SIG-M5 treated with dmso at 0.1 percent for 504 hours (cell line): ENCODE data around the gene METTL3.
A peak's percentile ranks its signal among the peaks of the same experiment; 100 is the strongest.

Source experiments
- DNase-seq: peaks from one replicate; lab custom pipeline; 2025; ENCODE audit not compliant: unreplicated experiment; lab: John Stamatoyannopoulos, UW

The METTL3 gene

DNA sequence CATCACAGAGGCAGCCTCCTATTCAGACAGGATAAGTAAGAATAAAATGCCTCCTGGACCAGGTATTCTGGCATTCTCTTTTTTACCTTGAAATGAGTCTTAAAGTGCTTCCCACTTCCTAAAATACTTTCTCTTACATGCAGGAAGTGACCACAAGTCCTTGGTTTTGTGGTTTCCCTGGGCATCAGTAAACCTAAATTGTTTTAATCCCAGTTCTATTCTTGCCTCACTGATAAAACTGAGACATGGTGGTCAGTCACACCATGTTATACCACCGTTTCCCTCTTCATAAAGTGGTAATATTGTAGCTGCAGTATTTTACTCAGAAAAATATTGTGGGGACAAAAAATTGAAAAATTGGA lies 16.2 kb upstream of the METTL3 start:
- peak; percentile 32 for DNase-seq

DNA sequence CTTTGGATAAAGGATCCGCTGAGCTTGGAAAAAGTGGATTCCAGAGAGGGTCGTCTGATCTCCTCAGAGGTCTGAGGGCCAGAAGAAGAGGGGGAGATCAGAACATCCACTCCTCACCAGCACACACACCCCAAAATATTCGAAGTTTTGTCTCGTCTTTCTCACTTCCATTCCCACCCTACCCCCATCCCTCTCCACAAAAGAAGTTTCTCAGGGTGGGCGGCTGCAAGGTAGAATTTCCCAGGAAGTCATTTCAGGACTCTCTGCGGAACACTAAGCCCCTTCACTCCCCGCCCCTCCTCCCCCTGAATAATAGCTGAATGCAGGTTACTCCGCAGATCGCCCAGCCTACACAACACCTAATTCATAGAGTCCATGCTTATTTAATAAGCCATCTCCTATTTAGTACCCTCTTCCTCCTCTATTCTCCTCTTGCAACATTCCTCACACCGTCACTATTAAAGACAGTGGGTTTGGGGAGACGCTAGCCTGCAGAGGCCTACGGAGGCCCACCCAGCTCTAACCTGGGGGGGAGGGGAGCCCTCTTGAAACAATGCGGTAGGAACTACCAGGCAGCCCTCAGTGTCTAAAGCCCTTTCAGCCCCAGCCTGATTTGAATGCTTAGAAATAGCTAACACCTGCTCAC lies 15.7 kb upstream of the METTL3 start:
- peak; percentile 48 for DNase-seq

DNA sequence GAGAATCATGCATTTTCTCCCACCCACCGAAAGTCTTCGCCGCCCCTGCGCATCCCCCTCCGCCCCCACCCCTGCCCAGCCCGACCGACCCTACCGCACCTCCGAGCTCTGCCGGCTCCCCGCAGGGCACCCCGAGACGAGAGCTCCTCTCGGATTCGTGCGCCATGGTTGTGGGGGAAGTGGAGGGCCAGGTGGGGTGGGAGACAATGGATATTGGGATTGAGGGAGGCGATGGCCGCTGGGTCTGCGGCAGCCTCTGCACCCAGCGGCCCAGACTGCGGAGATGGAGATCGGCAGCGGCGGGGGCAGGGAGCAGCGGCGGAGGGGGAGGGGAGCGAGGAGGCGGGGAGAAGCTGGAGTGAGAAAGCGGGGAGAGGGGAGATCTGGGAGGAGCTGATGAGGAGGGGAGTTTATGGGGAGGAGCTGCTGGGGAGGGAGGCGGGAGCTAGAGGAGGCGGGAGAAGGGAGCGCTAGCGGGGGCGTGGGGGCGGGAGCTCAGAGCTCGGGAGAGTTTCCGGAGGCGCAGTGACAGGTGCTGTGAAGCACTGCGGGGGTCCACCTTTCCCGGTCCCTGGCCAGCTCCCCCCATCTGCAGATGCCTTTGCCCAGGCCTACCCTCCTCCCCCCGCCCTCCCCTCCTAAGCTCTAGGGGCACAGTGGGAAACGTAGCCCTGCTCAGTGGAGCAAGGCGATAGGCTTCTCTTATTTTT lies 15.0 kb upstream of the METTL3 start, which contains the start of gene SALL2:
TSS of gene SALL2 (minus strand) at position 385 of the 710 bp plus-strand sequence. CDS start at position 166, 219 bp downstream.
- no peak for DNase-seq

DNA sequence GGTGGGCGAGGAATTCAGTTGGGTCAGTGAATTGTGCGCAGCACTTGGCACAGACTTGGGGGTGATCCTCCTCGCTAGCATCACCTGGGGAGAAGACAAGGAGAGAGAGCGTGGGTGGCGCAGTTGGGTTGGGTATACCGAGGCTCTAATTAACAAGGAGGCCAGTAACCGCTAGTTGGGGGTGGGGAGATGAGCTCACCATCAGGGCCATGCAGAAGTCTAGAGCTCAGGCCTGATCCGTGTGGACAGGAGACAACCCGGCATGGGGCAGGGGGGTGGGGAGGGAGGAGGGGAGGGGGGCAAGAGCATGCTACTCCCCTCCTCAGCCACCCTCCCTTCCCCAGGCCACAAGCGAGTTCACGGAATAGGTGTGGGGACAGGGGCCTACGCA lies 14.4 kb upstream of the METTL3 start:
- no peak for DNase-seq

DNA sequence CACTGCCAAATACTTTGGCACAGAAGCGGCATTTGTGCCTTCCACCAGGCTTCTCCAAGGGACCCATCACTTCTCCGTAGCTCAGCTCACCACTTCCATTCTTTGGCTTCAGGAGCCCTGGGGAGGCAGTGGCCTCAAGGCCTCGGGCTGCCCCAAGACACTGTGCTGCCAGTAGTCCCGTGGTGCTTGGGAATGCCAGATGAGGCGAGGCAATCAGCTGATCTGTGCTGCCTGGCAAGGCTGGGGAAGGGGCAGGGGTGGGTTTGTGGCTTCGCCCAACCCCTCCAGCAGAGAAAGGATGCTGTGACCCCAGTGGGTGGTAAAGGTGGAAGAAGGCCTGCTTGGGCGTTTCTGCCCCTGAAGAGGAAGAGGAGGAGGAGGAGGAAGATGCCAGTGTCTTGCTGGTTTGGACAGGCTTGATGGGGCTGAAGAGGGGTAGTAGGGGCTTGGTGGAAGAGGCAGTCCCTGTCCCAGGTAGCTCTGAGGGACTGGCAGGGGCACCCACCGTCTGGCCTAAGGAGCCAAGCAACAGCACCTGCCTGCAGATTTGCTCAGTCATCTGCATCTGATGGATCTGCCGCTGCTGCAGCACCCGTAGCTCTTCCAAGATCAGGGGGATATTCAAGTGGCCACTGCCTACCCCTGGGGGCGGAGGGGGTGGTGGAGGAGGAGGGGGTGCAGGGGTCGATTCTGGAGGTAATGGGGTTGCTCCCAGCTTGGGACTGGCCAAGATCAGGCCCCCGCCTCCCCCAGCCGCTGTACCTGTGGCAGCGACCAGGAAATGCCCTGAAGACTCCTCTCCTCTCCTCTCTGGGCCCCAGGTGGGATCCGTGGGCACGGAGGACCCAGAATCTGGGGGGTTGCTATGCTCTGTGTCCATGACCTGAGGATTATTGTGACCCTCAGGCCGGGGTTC lies 13.7 kb upstream of the METTL3 start:
- no peak for DNase-seq

DNA sequence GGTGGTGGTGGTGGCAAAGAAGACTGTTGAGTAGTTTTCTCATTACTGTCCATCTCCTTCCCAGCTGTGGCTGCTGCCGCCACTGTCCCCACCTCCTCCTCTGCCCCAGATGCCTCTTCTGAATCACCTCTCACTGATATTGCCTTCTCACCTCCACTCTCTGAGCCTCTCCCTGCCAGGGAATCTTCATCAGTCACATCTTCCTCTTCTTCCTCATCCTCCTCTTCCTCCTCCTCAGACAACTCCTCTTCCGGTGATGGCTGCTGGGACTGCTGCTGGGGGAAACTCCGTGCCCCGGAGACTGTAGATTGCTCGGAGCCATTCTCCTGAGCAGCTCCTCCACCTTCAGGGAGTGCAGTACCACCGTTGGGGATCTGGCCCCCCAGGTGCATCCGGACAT lies 12.1 kb upstream of the METTL3 start:
- no peak for DNase-seq

DNA sequence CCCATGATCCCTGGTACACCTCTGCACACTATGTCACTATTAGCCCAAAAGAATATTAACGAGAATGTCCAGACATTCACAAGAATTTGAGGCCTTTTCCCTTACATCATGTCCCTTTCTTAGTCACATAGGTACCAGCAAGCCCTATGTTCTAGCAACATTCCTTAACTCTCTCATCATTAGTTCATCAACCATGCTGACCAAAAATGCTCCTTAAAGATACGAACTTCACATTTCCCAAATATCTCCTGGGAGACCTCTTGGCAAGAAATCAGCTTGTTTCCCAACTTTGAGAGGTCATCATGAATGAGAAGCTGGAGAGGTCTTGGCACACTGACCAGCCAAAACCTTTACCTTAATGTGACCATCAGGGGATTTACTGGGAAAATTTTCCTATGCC lies 10.4 kb upstream of the METTL3 start:
- no peak for DNase-seq

DNA sequence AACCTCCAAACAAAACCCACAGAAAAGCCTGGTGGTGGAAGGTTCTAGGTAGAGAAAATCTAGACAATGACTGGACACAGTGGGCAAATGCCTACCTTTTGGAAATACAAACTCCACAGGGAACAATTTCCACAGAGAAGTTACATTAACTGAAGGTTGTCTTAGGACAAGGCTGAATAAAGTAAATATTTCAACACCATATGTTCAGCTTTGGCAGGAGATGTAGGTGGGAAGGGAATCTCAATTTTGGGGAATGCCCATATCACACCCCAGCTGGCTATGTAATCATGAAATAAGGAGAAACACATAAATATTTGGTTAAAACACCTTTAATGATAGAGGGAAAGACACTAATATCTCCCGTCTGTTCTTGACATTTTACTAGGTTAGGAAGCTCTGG lies 9.6 kb upstream of the METTL3 start:
- DNase-seq: no peak

DNA sequence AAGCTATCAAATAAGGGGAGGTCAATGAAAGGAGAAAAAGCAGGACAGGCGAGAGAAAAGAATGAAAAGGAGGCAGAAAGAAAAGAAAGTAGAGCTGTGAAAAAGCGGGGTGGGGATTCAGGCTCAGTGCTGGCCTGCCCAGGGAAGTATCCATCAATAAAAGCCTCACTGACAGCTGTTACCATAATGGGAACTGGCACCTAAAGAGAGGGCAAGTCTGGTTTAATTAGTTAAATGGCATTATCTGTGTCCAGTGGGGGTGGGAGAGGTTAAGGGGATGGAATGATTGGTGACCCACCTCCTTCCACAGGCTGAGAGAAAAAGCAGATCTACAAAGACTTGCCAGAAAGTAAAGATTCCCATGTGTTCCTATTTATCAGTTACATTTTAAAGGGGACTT lies 7.6 kb upstream of the METTL3 start:
- DNase-seq: no peak

DNA sequence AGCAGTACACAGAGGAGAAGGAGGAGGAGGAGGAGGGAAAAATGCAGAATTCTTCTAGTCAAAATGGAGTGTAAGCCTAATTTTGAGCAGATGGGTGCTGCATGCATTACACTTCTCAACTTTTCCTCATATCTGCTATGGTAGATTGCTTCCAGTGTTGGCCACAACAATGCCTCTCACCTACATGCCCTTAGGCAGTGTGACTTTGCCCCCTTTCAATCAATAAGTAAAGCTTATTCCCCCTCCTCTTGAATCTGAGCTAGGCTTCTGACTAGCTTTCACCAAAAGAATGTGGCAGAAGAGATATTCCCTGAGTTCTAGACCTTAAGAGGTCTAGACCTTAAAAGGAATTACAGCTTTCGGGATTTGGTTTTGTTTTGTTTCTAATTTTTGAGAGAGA lies 3.2 kb upstream of the METTL3 start:
- no peak for DNase-seq

DNA sequence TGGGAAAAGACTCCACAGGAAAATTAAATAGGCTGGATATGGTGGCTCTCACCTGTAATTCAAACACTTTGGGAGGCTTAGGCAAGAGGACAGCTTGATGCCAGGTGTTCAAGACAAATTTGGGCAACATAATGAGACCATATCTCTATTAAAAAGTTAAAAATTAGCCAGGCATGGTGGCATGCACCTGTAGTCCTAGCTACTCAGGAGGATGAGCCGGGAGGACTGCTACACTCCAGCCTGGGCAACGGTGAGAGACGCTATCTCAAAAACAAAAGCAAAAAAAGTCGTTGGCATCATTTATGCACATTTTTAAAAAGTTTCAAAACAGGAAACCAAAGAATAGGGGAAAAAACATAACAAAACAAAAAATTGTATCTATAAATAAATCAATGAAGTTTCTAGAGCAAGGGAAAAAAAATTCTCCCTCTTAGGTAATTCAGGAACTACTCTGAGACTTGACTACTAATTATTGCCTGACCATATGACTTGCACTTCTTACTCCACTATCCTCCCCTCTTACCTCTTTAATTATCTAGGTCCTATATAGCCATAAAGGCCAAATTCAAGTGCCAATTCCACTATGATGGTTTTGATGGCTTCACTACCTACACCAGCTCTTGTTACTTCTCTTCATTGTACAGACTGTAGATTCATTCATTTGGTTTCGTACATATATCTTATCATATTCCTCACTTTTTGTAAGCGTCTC lies 1.6 kb downstream of the METTL3 start:
- peak; percentile 40 for DNase-seq

DNA sequence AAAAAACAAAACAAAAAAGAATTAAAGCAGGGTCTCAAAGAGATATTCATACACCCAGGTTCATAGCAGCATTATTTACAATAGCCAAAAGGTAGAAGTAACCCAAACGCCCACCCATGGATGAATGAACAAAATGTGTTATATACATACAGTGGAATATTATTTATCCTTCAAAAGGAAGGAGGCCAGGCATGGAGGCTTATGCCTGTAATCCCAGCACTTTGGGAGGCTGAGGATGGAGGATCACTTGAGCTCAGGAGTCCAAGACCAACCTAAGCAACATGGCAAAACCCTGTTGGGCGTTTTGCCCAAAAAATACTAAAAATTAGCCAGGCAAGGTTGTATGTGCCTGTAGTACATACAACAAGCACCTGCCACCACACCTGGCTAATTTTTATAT lies 4.6 kb downstream of the METTL3 start:
- DNase-seq: no peak

DNA sequence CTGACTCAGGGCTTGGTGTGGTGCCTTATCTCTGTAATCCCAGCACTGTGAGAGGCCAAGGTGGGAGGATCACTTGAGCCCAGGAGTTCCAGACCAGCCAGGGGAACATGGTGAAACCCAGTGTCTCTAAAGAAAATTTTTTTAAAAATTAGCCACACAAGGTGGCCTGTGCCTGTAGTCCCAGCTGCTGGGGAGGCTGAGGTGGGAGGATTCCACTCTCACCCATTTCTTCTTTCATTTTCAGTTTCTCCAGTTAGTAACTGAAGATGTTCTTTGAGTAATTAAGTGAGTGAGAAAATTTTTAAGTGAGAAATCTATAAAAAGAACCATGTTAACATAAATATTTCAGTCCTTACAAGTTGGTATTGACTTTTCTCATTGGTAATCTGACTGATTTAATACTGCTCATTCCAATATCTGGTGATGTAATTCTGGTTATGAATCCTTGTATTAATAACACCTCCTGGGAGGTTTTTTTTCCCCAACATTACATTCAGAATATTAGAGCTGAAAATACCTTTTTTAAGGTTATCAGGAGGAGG lies 6.1 kb downstream of the METTL3 start:
- no peak for DNase-seq

DNA sequence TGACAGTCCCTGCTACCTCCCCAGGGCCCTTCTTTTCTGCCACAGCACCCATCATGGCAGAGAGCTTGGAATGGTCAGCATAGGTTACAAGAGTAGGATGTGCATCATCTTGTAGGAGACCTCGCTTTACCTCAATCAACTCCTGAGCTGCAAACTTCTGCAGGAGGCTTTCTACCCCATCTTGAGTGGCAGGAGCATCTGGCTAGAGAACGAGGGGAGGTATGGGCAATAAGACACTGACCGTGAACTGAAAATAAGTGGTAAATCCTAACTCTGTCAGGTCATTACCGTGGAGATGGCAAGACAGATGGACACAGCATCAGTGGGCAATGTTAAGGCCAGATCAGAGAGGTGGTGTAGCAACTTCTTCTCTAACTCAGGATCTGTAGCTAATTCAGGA lies 7.8 kb downstream of the METTL3 start:
- DNase-seq: no peak

DNA sequence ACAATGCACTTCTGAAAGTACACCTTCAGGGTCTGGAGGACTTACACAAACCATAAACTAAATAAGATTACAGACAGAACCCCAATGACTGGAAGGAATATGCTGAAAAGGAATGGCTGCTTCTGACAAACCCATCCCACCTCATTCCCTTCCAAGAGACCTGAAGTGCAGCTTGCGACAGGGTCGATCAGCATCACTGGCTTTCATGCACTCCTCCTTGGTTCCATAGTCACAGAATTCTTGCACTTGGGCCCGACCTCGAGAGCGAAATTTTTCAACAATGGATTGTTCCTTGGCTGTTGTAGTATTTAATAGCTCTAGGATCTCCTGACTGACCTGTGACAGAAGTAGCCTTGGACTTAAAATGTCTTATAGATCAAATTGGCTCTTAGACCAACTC lies 9.6 kb downstream of the METTL3 start:
- no peak for DNase-seq

DNA sequence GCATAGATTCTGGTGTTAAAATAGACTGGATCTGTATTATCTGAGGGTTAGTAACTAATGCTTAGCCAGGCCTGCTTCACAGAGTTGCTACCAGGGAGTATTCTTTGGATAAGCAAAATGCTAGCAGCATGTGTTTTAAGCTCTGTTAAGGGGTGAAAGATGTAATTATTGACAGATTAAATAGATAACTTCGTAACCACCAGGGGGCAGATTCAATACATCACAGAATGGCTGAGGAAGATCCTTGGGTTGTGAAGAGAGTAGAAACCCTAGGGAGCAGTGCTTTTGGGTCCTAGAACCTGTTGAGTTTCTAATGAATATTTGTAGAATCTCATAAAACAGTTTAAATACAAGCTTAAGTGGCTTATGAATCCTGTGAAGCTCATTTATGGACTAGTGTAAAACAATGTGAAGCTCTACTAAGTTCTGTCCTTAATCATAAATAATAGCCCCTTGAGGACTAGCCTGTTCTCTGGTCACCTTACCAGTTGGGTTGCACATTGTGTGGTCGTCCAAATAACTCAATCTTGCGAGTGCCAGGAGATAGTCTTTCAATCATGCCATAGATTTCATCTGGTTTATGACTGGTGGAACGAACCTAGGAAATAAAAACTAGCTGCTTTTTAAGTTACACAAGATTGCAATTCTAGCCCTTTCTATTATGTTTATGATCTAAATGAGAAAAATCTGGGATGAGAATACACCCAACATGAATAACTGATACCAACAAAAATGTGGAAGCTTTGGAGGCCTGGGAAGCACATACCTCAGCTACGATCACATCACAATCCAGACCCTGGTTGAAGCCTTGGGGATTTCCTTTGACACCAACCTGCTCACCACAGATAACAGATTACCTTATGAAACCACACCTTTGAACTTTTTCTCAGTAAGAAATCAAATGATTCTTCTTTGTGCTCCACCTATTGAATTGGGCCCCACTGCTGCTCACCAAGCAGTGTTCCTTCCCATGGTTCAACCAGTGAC lies 12.3 kb downstream of the METTL3 start:
- peak; percentile 57 for DNase-seq

DNA sequence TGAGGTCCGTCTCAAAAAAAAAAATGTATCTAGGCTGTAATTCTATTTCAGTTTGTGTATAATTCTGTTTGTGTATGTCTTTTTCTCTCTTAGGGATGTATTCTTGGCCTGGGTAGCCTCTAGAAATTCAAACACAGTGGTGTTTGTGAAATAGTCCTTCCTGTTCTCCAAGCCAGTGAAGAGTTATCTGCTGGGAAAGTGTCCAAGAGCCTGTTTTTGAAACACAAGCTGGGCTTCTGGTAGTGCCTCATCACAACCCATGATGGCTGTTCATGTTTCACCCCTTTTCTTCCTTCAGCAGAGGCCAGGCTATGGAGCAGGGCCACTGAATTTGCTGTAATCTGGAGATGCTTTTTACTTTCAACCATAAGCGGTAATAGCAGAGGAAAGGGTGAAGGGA lies 14.7 kb downstream of the METTL3 start:
- DNase-seq: no peak

DNA sequence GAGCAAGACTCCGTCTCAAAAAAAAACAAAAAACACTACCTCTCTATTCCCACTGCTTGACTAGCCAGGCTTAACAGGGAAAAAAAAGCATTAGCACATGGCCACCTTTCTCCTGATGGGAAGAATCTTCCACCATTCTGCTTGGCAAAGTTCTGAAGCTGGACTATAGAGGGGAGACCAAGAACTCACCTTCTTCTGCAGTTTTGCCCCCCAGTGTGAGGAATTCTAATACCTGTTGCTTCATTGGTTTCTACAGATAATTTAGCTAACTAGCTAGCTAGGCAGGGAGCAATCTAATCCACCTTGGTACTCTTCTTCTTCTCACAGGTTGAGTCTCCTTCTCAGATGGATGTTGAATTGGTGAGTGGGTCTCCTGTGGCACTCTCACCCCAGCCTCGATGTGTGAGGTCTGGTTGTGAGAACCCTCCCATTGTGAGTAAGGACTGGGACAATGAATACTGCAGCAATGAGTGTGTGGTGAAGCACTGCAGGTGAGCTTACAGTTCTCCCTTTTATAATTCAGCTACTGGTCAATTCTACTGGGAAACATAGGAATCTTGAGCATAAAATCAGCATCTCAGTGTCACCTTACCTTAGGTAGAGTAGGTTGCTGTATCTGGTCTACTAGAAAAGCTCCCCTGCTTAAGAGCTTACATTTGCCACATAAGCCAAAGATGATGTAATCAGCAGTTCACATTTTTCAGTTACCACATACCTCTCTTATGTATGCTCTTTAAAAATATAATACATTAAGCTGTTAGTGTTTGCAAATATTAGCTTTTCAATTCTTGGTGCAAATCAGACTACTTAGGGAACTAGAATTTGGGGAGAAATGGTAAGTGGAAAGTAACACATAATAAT lies 16.0 kb downstream of the METTL3 start:
- DNase-seq: peak; percentile 4

DNA sequence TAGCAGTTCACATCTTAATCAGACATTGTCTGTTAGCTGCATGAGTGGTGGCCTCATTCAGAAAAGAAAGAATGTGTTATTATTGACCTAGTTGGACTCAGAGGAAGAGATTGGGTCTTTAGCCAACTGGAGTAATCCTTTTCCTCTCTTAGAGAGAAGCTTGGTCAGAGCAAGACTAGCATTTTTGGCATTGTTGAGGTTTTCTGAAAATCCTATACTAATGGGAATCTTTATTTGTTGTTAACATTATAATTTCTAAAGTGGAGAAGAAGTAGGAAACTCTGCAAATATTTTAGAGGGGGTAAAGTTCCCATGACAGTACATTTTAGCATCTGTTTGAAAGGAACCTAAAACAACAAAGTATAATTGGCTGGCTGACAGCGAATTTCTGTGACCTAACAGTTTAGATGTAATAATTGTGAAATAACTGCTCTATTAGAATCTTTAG lies 24.5 kb downstream of the METTL3 start:
- DNase-seq: no peak
